ENCODE results near the gene S100A2. TPM values are rescaled to one million over a fixed set of nuclear protein-coding genes. Genes with fewer than 3 reads are reported as not detected.

Gene S100A2
- total and polyA plus RNA-seq, 2 of the 8 experiments (the other 6 are each of a cell fraction or from before 2014, with no cell fraction given) = 0.86 TPM; not detected in 1

DNA sequence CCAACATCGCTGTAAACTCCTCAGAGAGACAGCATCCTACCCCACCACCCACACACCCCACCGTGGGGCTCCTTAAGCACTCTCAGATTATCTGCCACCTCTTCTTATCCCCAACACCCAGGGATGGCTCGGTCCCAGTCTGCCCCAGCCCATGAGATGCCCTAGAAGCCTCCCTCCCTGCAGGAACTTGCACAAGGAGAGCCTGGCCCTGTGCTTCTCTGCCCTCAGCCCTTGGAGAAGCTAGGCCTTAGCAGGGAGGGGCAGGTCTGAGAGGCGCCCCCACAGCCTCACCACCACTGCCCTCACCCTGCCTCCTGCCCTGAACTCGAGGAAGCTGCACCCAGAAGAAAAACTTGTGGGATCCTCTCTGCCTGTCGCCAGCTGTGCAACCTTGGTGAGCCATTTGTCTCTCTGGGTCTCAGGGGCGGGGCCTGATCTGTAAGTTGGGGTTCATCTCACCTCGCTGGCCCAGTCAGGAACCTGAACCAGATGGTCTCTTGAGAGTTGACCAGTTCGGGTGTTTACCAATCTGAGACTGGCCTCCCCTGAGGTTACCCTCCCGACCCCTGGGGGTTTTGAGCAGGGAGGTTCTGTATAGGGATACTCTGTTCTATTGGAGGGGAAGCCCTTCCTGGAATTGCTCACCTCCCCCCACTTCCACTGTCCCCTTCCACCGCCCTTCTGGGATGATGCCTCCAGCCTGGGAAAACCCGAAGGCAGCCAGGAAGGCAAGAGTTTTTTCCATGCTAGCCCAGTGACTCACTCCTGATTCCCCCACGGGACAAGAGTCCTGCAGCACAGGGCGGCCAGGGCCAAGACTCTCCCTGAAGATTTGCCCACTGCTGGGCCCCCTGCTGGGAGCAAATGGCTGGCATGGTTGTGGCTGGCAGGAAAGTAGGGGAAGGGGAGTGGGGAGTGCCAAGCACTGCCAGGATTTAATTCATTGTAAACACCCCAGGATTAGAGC, 16.6 kb downstream of the S100A2 start, which contains the start of gene S100A3:
S100A3 (minus strand) TSS at position 537 of the 967 bp plus-strand sequence. CDS start 773 bp downstream, outside the sequence.
- peaks cover 4 to 35% (median 21%) of the 10 kb centered on the region in 4 experiments for H3K4me1 ChIP-seq (replicated peaks in 1 of 4; ENCODE audit: control insufficient read depth in 3 of 4, insufficient read depth in 4 of 4, low read length in 3 of 4)
- no peak within 1 kb of the TSS; the same call in 1 of the 2 replicates for H2AK5ac ChIP-seq (ENCODE audit: low read depth, low read length)
- ChIA-PET POLR2A (ENCODE audit: partially characterized antibody) (interaction anchor here (0.9 to 1.5 kb wide), 5 partner anchors 16 to 85 kb away, joined by 3 to 5 read pairs (median 4); partner anchors contain the start of genes CHTOP and S100A16), CTCF (ENCODE audit: partially characterized antibody) (interaction anchor here (0.8 to 12.9 kb wide), 8 partner anchors 8 to 79 kb away, joined by 3 to 165 read pairs (median 10); partner anchors contain the start of genes S100A1, S100A13, S100A5 and S100A6)
- no peak within 1 kb of the TSS for H4K91ac ChIP-seq (replicated peaks; ENCODE audit: insufficient read length, low read length)
- peak within 1 kb of the TSS; percentile 72; the same call in 1 of the 2 replicates for H2BK15ac ChIP-seq (ENCODE audit: low read length)
- no peaks in the 10 kb centered on the region for H4K20me1 ChIP-seq (replicated peaks in 1 of 2; ENCODE audit: control insufficient read depth in 1 of 2, insufficient read depth in 2 of 2, low read length in 2 of 2)
- H2BK12ac ChIP-seq (ENCODE audit: low read depth, low read length) = peak within 1 kb of the TSS; percentile 60; the same call in 1 of the 2 replicates
- H4K8ac ChIP-seq (ENCODE audit: extremely low read depth, insufficient read depth, low read length) = no peak within 1 kb of the TSS
- no peak for DNase-seq (ENCODE audit: low read depth in 1 of 2, low spot score in 2 of 2)
- 0 out of 2 replicates have a peak within 1 kb of the TSS, but pooled peaks have one; percentile 56 for H2BK5ac ChIP-seq (ENCODE audit: low read depth, low read length)
- H4K5ac ChIP-seq (ENCODE audit: insufficient read length, low read depth, low read length) = no peak within 1 kb of the TSS
- no peak for FAIRE-seq
- no peak within 1 kb of the TSS for H3K4me2 ChIP-seq (ENCODE audit: insufficient read depth in 1 of 2, low read depth in 2 of 2, low read length in 2 of 2)
- H3K18ac ChIP-seq (ENCODE audit: extremely low read depth, low read length) = peak within 1 kb of the TSS; percentile 78
- no peaks in the 10 kb centered on the region for H3K9me3 ChIP-seq (ENCODE audit: insufficient read depth in 2 of 2, low read depth in 1 of 2, low read length in 1 of 2)
- H3K23ac ChIP-seq (ENCODE audit: insufficient read length) = no peak within 1 kb of the TSS
- H3K56ac ChIP-seq (replicated peaks; ENCODE audit: insufficient read length, low read depth, low read length) = no peak within 1 kb of the TSS
- no peaks in the 10 kb centered on the region for H3K36me3 ChIP-seq (ENCODE audit: control insufficient read depth in 2 of 4, insufficient read depth in 4 of 4, low read length in 3 of 4)
- no peaks in the 10 kb centered on the region; a peak in 2 of 7 replicates for H3K27me3 ChIP-seq (replicated peaks in 1 of 4; ENCODE audit: control insufficient read depth in 3 of 4, extremely low read depth in 1 of 4, insufficient read depth in 3 of 4, low read length in 3 of 4)
- H3K79me1 ChIP-seq (ENCODE audit: low read depth, low read length) = no peaks in the 10 kb centered on the region
- H3K4ac ChIP-seq (replicated peaks; ENCODE audit: insufficient read length, low read depth, low read length) = no peak within 1 kb of the TSS
- no peak within 1 kb of the TSS for H3K14ac ChIP-seq (ENCODE audit: insufficient read length)
- 84% methylated on average over 14 of the region's 14 CpGs; no CpG with 5 or more reads in 1 of the 2 experiments for WGBS, 2 experiments (ENCODE audit: extremely low coverage in 1 of 2, insufficient coverage in 1 of 2, insufficient read length in 1 of 2, insufficient replicate concordance in 2 of 2, low coverage in 1 of 2, low lambda C conversion rate in 2 of 2, missing lambda C conversion rate in 1 of 2)
- H2AFZ ChIP-seq (ENCODE audit: low read length) = no peak within 1 kb of the TSS
- H2BK120ac ChIP-seq (replicated peaks; ENCODE audit: low read depth, low read length) = no peak within 1 kb of the TSS
- no peak within 1 kb of the TSS for H3K27ac ChIP-seq (ENCODE audit: low read depth, low read length)
- H2BK20ac ChIP-seq (ENCODE audit: low read length) = no peak within 1 kb of the TSS; the same call in 1 of the 2 replicates
- H3K4me3 ChIP-seq (ENCODE audit: extremely low read depth in 1 of 4, insufficient read depth in 2 of 4, low read depth in 3 of 4, low read length in 4 of 4) = no peak within 1 kb of the TSS
- H3K9ac ChIP-seq (replicated peaks in 1 of 4; ENCODE audit: extremely low read depth in 1 of 4, low read depth in 3 of 4, low read length in 3 of 4) = no peak within 1 kb of the TSS
- H3K23me2 ChIP-seq (ENCODE audit: low read depth, low read length) = peaks cover 6% of the 10 kb centered on the region
- H3K79me2 ChIP-seq (ENCODE audit: control insufficient read depth in 1 of 2, insufficient read depth in 2 of 2, low read length in 2 of 2) = no peaks in the 10 kb centered on the region
- peak in 1 of 2 experiments; percentile 70; a peak in 1 of 3 replicates for TF ChIP-seq EP300 (IDR thresholded peaks at IDR 0.05; ENCODE audit: borderline replicate concordance in 1 of 2, low read depth in 2 of 2, low read length in 2 of 2)
- TF ChIP-seq TCF12 (IDR thresholded peaks at IDR 0.05; ENCODE audit: low read depth, low read length) = no peak
